HG03095 (cell line): ENCODE results near the gene LSM5.

Source experiments
- ATAC-seq: cut with Tn5 transposase; IDR thresholded peaks from one replicate; pipeline ENCODE4 v1.9.1; 2021; ENCODE audit warnings: moderate library complexity; ENCODE audit not compliant: unreplicated experiment

Gene LSM5

GRCh38 chr7:32490127-32490796 lies at the start of gene LSM5:
Gene LSM5, minus strand, starts transcription at chr7:32490380. Its CDS starts 15 bp downstream, at chr7:32490365.
- ATAC-seq, result peak; percentile 90

- ATAC-seq, result no peak
These were observed 49.2 kb upstream of the LSM5 start for GRCh38 chr7:32539366-32539765.

- ATAC-seq, result no peak
These were observed 47.6 kb upstream of the LSM5 start for GRCh38 chr7:32537760-32538159.

GRCh38 chr7:32536585-32536984 lies 46.4 kb upstream of the LSM5 start:
- ATAC-seq, result no peak

GRCh38 chr7:32536016-32536415 lies 45.8 kb upstream of the LSM5 start:
- ATAC-seq, result no peak

GRCh38 chr7:32535162-32535702 lies 45.1 kb upstream of the LSM5 start:
- ATAC-seq, result peak; percentile 51

- no peak for ATAC-seq
These were observed 43.3 kb upstream of the LSM5 start for GRCh38 chr7:32533276-32534029.

- no peak for ATAC-seq
These were observed 42.5 kb upstream of the LSM5 start for GRCh38 chr7:32532716-32533115.

- ATAC-seq, result no peak
These were observed 41.9 kb upstream of the LSM5 start for GRCh38 chr7:32532086-32532485.

- no peak for ATAC-seq
These were observed 41.2 kb upstream of the LSM5 start for GRCh38 chr7:32531402-32531801.

GRCh38 chr7:32525839-32526238 lies 35.7 kb upstream of the LSM5 start:
- no peak for ATAC-seq

GRCh38 chr7:32524631-32525030 lies 34.5 kb upstream of the LSM5 start:
- no peak for ATAC-seq

GRCh38 chr7:32522746-32523530 lies 32.8 kb upstream of the LSM5 start:
- no peak for ATAC-seq

GRCh38 chr7:32519763-32520162 lies 29.6 kb upstream of the LSM5 start:
- no peak for ATAC-seq

GRCh38 chr7:32518534-32519140 lies 28.5 kb upstream of the LSM5 start:
- no peak for ATAC-seq

- ATAC-seq, result no peak
These were observed 26.4 kb upstream of the LSM5 start for GRCh38 chr7:32516551-32517100.

GRCh38 chr7:32515890-32516550 lies 25.8 kb upstream of the LSM5 start:
- ATAC-seq, result peak; percentile 79

- ATAC-seq, result no peak
These were observed 23.0 kb upstream of the LSM5 start for GRCh38 chr7:32513210-32513609.

GRCh38 chr7:32511791-32512190 lies 21.6 kb upstream of the LSM5 start:
- no peak for ATAC-seq

GRCh38 chr7:32507414-32507813 lies 17.2 kb upstream of the LSM5 start:
- no peak for ATAC-seq
